T-cell (primary cell): ENCODE results near the gene NCAPD2. TPM values are rescaled to one million over a fixed set of nuclear protein-coding genes. Genes with fewer than 3 reads are reported as not detected.

Experiments
- ATAC-seq, 4 experiments: fragments of 200-7000 bp in 3 of 4; fragments of 150-1000 bp in 1 of 4; cut with Tn5 transposase; replicated peaks in 1 of 4; 1 replicate in 3 of 4; 2 replicates in 1 of 4; pipeline ENCODE4 v1.10.0; 2021; ENCODE audit warnings: moderate library complexity in 3 of 4, mild to moderate bottlenecking in 2 of 4, moderate number of reproducible peaks in 1 of 4
- CTCF ChIA-PET, 2 donors: fragments of 300-600 bp; sonication (Branson Sonifier 250); formaldehyde crosslinking; loops; one replicate each; lab custom pipeline; 2022; ENCODE audit warnings: antibody characterized with exemption in 2 of 2; lab: Charles Lee
- POLR2A ChIA-PET, 2 donors: fragments of 300-600 bp; sonication (Branson Sonifier 250); formaldehyde crosslinking; loops; one replicate each; lab custom pipeline; 2022; ENCODE audit warnings: antibody characterized with exemption in 2 of 2; lab: Charles Lee
- DNase-seq, 35 experiments: peaks; one replicate each; pipeline versions ENCODE4 v3.0.0 to v3.0.0-alpha.2; 2013 to 2023
- H3K27ac ChIP-seq: one replicate; pipeline ENCODE4 v1.5.1; 2013; ENCODE audit warnings: low read length
- H3K27me3 ChIP-seq, 2 experiments: replicated peaks in 1 of 2; 1 replicate in 1 of 2; 2 replicates in 1 of 2; pipeline versions ENCODE4 v1.6.1 to v1.7.0; 2013; ENCODE audit warnings: low read length in 1 of 2, mixed read lengths in 1 of 2; ENCODE audit not compliant: control insufficient read depth in 2 of 2, insufficient read depth in 2 of 2; ENCODE audit errors: extremely low read depth in 1 of 2
- H3K36me3 ChIP-seq, 2 donors: 1 replicate in 1 of 2; 2 replicates in 1 of 2; pipeline versions ENCODE4 v1.6.1 to v1.7.0; 2013; ENCODE audit warnings: low read length in 1 of 2; ENCODE audit not compliant: control insufficient read depth in 2 of 2, insufficient read depth in 1 of 2; ENCODE audit errors: extremely low read depth in 1 of 2
- H3K4me1 ChIP-seq, 2 experiments: 1 replicate in 1 of 2; 2 replicates in 1 of 2; pipeline versions ENCODE4 v1.6.1 to v1.7.0; 2013; ENCODE audit warnings: low read length in 2 of 2, mixed read lengths in 1 of 2; ENCODE audit not compliant: insufficient read depth in 2 of 2, control insufficient read depth in 1 of 2; ENCODE audit errors: extremely low read depth in 1 of 2
- H3K4me3 ChIP-seq, 2 donors: 1 replicate in 1 of 2; 2 replicates in 1 of 2; pipeline versions ENCODE4 v1.5.1 to v1.7.0; 2013; ENCODE audit warnings: mild to moderate bottlenecking in 2 of 2, low read length in 1 of 2, moderate library complexity in 1 of 2; ENCODE audit not compliant: control insufficient read depth in 1 of 2; ENCODE audit errors: extremely low read depth in 1 of 2
- H3K9me3 ChIP-seq: 2 replicates; pipeline ENCODE4 v1.7.0; 2013
- H3K27ac Mint-ChIP-seq, 2 donors: one replicate each; pipeline ENCODE4 v1.8.0; 2020 to 2021; ENCODE audit warnings: mild to moderate bottlenecking in 2 of 2, mixed read lengths in 2 of 2
- H3K27me3 Mint-ChIP-seq, 2 donors: one replicate each; pipeline ENCODE4 v1.8.0; 2021 to 2022; ENCODE audit warnings: mixed read lengths in 2 of 2
- H3K36me3 Mint-ChIP-seq: one replicate; pipeline ENCODE4 v1.8.0; 2021; ENCODE audit warnings: mixed read lengths
- H3K4me1 Mint-ChIP-seq, 3 donors: one replicate each; pipeline ENCODE4 v1.8.0; 2020 to 2022; ENCODE audit warnings: mixed read lengths in 3 of 3, mild to moderate bottlenecking in 1 of 3
- H3K4me3 Mint-ChIP-seq, 3 donors: one replicate each; pipeline ENCODE4 v1.8.0; 2020 to 2022; ENCODE audit warnings: mild to moderate bottlenecking in 3 of 3, mixed read lengths in 3 of 3, moderate library complexity in 3 of 3
- H3K9me3 Mint-ChIP-seq, 3 donors: one replicate each; pipeline ENCODE4 v1.8.0; 2020 to 2022; ENCODE audit warnings: mixed read lengths in 3 of 3
- WGBS: methylation state at CpG from one replicate; pipeline ENCODE4 v1.1.5; 2013; ENCODE audit warnings: missing lambda C conversion rate; ENCODE audit not compliant: insufficient coverage; 5-methylcytosine and 5-hydroxymethylcytosine counted together
- total RNA-seq, 35 experiments: library from RNA in 6 of 35; stranded (reverse) in 6 of 35; fragments of 120-200 nt in 1 of 35; gene quantifications; one replicate each; pipeline versions ENCODE4 v1.2.1 to v1.2.4 and lab custom pipeline; 2013 to 2026

Gene NCAPD2
- total RNA-seq, 5 donors from 2014 or later (not counting 1 experiment from before 2014, with no cell fraction given): 32.8 to 43.8 (median 40.7) TPM

DNA sequence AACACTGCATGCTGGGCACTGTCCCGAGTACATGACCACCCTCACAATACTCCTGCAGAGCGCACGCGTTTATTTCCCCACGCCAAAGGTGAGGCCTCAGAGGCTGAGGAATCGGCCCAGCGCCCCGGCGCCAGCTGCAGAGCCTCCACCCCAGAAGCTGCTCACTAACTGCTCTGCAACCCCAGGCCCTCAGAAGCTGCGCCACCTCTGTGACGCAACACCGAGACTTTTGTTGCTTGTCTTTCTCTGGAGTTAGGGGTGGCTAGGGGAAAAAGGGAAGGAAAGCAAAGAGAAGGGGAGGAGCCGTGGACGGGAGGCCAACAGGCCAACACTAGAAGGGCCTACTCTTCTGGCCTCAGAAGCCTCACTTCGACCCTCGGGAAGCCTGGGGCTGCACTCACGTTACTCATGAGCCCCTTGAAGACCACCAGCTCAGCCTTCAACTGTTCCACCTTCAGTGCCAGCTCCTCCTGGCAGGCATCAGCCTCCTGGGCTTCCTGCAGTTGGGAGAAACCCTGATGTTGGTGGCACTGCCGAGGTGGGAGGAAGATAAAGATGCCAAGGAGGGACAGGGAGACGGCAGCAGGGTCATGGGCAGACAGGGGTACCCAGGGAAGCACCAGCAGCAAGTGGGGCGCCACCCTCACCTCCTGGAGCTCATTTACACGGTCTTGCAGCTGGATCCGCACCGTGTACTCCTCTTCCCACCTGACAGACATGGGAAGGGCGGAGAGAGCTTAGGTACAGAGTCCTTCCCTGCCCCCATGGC, 56.6 kb downstream of the NCAPD2 start:
- H3K9me3 Mint-ChIP-seq: no peaks in the 10 kb centered on the region
- Histone ChIP-seq H3K4me1 (peaks cover 17 to 50% of the 10 kb centered on the region in 2 experiments), H3K36me3 (peaks cover 8 to 70% of the 10 kb centered on the region in 2 donors), H3K27ac (no peak overlapping the region), H3K9me3 (no peaks in the 10 kb centered on the region), H3K4me3 (no peak overlapping the region), H3K27me3 (no peaks in the 10 kb centered on the region)
- 88% methylated on average over 15 of the region's 24 CpGs for WGBS
- H3K27me3 Mint-ChIP-seq: no peaks in the 10 kb centered on the region
- H3K4me1 Mint-ChIP-seq: peaks cover 38 to 49% (median 45%) of the 10 kb centered on the region in 3 donors
- no peak overlapping the region for H3K27ac Mint-ChIP-seq
- DNase-seq (no peak), ATAC-seq (no peak)
- ChIA-PET CTCF (interaction anchor here in 1 of 2 donors (0.6 kb wide), 1 partner anchor 89 kb away, joined by 4 read pairs; no protein-coding TSS in a partner anchor), POLR2A (interaction anchor here in 1 of 2 donors (0.7 kb wide), 1 partner anchor 9 kb away, joined by 3 read pairs; no protein-coding TSS in a partner anchor)
- no peak overlapping the region for H3K4me3 Mint-ChIP-seq
- peaks cover 25% of the 10 kb centered on the region for H3K36me3 Mint-ChIP-seq

DNA sequence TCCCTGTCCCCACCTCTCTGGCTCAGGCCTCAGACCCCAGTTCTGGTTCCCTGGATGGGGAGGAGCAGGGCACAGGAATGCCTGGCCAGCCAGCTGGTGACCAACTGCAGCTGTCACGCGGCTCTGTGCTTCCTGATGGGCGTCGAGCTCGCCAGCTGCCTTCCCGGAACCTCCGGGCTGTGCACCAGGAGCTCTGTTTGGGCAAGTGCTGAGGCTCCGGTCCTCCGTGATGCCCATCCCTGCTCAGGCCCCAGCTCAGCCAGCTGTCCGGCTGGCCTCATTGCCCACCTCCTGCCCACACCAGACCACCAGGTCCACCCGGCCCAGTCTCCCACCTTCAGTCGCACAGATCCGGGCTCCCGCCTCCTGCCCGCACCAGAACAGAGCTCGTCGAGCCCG, 57.2 kb downstream of the NCAPD2 start:
- peaks cover 8 to 64% of the 10 kb centered on the region in 2 donors for H3K36me3 ChIP-seq
- H3K27me3 ChIP-seq: no peaks in the 10 kb centered on the region
- Mint-ChIP-seq H3K27ac (no peak overlapping the region), H3K27me3 (no peaks in the 10 kb centered on the region), H3K4me1 (peaks cover 38 to 49% (median 48%) of the 10 kb centered on the region in 3 donors), H3K4me3 (no peak overlapping the region), H3K9me3 (no peaks in the 10 kb centered on the region), H3K36me3 (peaks cover 20% of the 10 kb centered on the region)
- ATAC-seq: no peak
- no peak for DNase-seq
- H3K4me3 ChIP-seq: no peak overlapping the region
- WGBS: 96% methylated on average over 18 of the region's 18 CpGs
- H3K4me1 ChIP-seq: peaks cover 17 to 50% of the 10 kb centered on the region in 2 experiments
- ChIA-PET POLR2A (interaction anchor here in 1 of 2 donors (0.7 kb wide), 1 partner anchor 10 kb away, joined by 3 read pairs; no protein-coding TSS in a partner anchor), CTCF (interaction anchor here (0.6 to 1.4 kb wide), 3 partner anchors 20 to 90 kb away, joined by 3 to 4 read pairs (median 3); no protein-coding TSS in a partner anchor)
- no peak overlapping the region for H3K27ac ChIP-seq
- no peaks in the 10 kb centered on the region for H3K9me3 ChIP-seq

DNA sequence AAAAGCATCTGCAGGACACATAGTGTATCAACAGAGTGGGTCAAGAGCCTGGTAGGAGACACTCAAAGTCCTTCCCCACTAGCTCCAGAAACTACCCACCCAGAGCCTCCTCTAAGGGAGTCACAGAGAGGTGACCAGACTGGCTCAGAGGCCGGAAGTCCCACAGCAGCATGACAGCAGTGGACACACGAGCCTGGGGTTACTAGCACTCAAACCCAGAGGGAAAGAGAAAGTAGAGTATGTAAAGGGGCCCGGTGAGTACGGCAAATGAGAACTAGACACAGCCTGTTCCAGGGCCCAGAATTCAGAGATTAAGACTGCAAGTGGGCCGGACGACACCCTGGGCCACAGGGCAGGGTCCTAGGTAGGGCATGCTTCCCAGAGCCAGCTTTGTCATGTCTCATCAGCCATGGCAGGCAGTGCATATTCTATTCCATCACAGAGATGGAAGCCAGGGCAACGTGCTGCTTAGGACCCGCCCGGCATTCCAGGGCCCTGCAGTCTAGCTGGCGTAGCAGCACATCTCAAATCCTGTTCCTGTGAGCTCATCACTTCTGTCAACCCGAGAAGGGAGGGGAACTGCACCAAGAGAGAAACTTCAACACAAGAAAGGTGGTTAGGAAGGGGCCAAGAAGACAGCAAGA, 57.7 kb downstream of the NCAPD2 start:
- Mint-ChIP-seq H3K27me3 (no peaks in the 10 kb centered on the region), H3K4me1 (peaks cover 43 to 53% (median 52%) of the 10 kb centered on the region in 3 donors)

DNA sequence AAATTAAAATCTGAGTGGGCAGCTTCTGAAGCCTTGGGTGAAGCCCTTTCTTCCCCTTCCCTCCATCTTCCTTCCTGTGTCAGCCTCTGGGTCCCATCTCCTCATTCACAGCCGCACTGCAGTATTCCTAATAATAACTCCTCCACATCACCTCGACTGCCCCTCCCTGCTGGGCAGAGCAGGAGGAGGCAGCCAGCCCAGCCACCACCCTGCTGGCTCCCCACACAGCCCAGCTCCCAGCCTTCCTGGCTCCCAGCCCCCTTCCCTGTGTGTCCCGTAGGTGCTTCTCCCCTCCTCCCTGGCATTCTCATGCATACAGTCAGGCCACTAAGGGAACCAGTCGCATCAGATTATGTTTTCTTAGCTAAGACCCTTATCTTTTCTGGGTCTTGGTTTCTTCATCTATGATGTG, 58.2 kb downstream of the NCAPD2 start:
- POLR2A ChIA-PET: interaction anchor here in 1 of 2 donors (0.5 kb wide), 1 partner anchor 53 kb away, joined by 3 read pairs; no protein-coding TSS in a partner anchor
- H3K4me3 Mint-ChIP-seq: peak overlapping the region in 1 of 3 donors; percentile 93
- no peaks in the 10 kb centered on the region for H3K9me3 Mint-ChIP-seq
- Histone ChIP-seq H3K36me3 (peaks cover 8 to 61% of the 10 kb centered on the region in 2 donors), H3K27me3 (no peaks in the 10 kb centered on the region), H3K27ac (no peak overlapping the region), H3K9me3 (no peaks in the 10 kb centered on the region), H3K4me3 (no peak overlapping the region), H3K4me1 (peaks cover 17 to 59% of the 10 kb centered on the region in 2 experiments)
- peaks cover 12% of the 10 kb centered on the region for H3K36me3 Mint-ChIP-seq
- H3K27me3 Mint-ChIP-seq: no peaks in the 10 kb centered on the region
- ATAC-seq: no peak
- peaks cover 47 to 57% (median 56%) of the 10 kb centered on the region in 3 donors for H3K4me1 Mint-ChIP-seq
- H3K27ac Mint-ChIP-seq: no peak overlapping the region
- no peak for DNase-seq
- CTCF ChIA-PET: interaction anchor here (0.8 to 2.6 kb wide), 4 partner anchors 13 to 35 kb away, joined by 3 to 13 read pairs (median 4); no protein-coding TSS in a partner anchor
- WGBS: 96% methylated on average over 4 of the region's 4 CpGs

More for the DNA sequence above, 57.7 kb downstream of the NCAPD2 start:
- Histone ChIP-seq H3K36me3 (peaks cover 8 to 63% of the 10 kb centered on the region in 2 donors), H3K27me3 (no peaks in the 10 kb centered on the region), H3K4me3 (no peak overlapping the region), H3K9me3 (no peaks in the 10 kb centered on the region), H3K4me1 (peaks cover 17 to 54% of the 10 kb centered on the region in 2 experiments), H3K27ac (no peak overlapping the region)
- Mint-ChIP-seq H3K9me3 (no peaks in the 10 kb centered on the region), H3K36me3 (peaks cover 17% of the 10 kb centered on the region), H3K4me3 (no peak overlapping the region), H3K27ac (peak overlapping the region in 1 of 2 donors; percentile 69)
- WGBS: 100% methylated on average over 5 of the region's 11 CpGs
- ChIA-PET CTCF (interaction anchor here (0.6 to 1.9 kb wide), 3 partner anchors 13 to 28 kb away, joined by 3 to 6 read pairs (median 3); no protein-coding TSS in a partner anchor), POLR2A (interaction anchor here in 1 of 2 donors (0.5 kb wide), 1 partner anchor 52 kb away, joined by 3 read pairs; no protein-coding TSS in a partner anchor)
- ATAC-seq: no peak
- no peak for DNase-seq

DNA sequence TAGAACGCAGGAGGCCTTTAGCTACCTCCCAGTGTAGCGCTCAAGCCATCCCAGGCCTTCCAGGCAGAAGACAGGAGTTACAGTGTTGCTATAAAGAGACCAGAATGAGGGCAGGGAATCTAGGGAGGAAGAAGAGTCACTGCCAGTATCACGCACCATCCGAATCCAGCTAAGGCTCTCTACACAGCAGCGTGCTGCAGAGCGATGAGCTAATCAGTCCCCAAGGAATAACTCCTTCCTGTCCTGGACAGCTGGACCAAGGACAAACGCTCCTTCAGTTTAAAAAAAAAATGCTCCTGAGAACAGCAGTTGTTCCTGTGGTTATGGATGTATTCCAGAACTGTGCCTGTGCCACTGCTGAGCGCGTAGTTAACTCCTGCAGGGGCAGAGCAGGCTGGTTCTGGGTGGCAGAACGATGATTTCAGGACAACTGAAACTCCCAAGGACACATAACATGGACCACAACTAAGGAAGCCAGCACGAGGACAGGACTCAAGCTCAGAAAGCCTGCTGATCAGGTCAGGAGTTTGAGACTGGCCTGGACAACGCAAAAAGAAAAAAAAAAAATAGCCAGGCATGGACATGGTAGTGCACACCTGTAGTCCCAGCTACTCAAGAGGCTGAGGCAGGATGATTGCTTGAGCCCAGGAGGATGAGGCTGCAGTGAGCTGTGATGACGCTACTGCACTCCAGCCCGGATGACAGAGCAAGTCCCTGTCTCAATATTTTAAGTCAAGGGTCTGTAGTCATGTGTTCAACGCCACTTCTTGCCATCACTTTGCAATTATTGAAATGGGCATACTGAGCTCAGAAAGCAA, 59.4 kb downstream of the NCAPD2 start:
- H3K27me3 ChIP-seq: no peaks in the 10 kb centered on the region
- H3K9me3 ChIP-seq: no peaks in the 10 kb centered on the region
- ChIA-PET POLR2A (interaction anchor here in 1 of 2 donors (0.6 to 0.9 kb wide), 4 partner anchors 68 to 1383 kb away, joined by 3 to 5 read pairs (median 4); no protein-coding TSS in a partner anchor), CTCF (interaction anchor here (0.5 to 2.6 kb wide), 9 partner anchors 13 to 319 kb away, joined by 3 to 13 read pairs (median 3); no protein-coding TSS in a partner anchor)
- H3K36me3 Mint-ChIP-seq: peaks cover 6% of the 10 kb centered on the region
- DNase-seq: no peak
- peaks cover 53 to 62% (median 56%) of the 10 kb centered on the region in 3 donors for H3K4me1 Mint-ChIP-seq
- no peak overlapping the region for H3K4me3 ChIP-seq
- H3K27ac Mint-ChIP-seq: peak overlapping the region in 1 of 2 donors; percentile 58
- no peak for ATAC-seq
- H3K4me1 ChIP-seq: peaks cover 17 to 69% of the 10 kb centered on the region in 2 experiments
- no peaks in the 10 kb centered on the region for H3K9me3 Mint-ChIP-seq
- peak overlapping the region; percentile 39 to 93 (median 41) for H3K4me3 Mint-ChIP-seq
- H3K27ac ChIP-seq: no peak overlapping the region
- H3K27me3 Mint-ChIP-seq: no peaks in the 10 kb centered on the region
- H3K36me3 ChIP-seq: peaks cover 2 to 50% of the 10 kb centered on the region in 2 donors
- WGBS: 94% methylated on average over 10 of the region's 15 CpGs
